ENCODE measurements around the gene PCDH1. TPM values are rescaled to one million over a fixed set of nuclear protein-coding genes. Genes with fewer than 3 reads are reported as not detected.

The PCDH1 gene
- total RNA-seq, 1 donor from 2014 or later, result 6.3 TPM

DNA sequence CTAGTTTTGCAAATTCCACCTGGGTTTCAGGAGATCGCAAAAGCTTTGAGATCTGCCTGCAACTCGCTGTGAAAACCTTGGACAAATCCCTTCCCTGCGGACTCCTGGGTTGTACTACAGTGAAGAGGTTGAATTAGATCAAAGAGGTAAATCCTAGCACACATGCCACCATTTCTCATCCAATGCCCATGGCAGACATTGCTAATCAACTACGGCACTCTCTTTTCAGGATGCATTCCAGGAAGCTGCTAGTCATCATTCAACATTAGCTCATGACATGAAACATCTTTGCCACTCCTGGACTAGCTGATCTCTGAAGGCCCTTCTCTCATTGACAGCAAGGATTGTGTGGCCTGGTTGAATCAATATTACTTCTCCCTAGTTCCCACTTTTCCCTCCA is 46.1 kb downstream of the PCDH1 start:
- Mint-ChIP-seq H3K9me3 (ENCODE audit: unreplicated experiment) (no peaks in the 10 kb centered on the region), H3K4me3 (ENCODE audit: unreplicated experiment) (no peak overlapping the region)

DNA sequence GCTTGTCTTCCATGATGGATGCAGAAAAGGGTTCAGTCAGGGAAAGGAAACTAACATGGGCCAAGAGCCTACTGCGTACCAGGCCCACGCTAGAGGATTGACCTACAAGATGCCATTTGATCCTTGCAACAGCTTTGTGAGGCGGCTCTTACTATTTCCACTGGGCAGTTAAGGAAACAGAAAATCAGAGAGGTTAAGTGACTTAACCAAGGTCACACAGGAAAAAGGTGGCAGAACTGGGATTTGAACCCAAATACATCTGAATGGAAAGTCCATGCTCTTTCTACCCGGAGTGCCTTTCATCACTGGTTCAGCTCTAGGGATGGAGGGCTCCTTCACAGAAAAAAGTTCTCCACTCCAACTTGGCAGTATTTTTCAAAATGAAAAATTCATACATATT is 50.0 kb downstream of the PCDH1 start:
- no peaks in the 10 kb centered on the region for H3K36me3 Mint-ChIP-seq (ENCODE audit: unreplicated experiment)
- peaks cover 5% of the 10 kb centered on the region for H3K27me3 Mint-ChIP-seq (ENCODE audit: unreplicated experiment)
- DNase-seq (ENCODE audit: extremely low spot score, unreplicated experiment), result no peak
- no peak overlapping the region for H3K27ac Mint-ChIP-seq (ENCODE audit: unreplicated experiment)
- H3K4me1 Mint-ChIP-seq (ENCODE audit: unreplicated experiment), result peaks cover 23% of the 10 kb centered on the region
- no peaks in the 10 kb centered on the region for H3K9me3 Mint-ChIP-seq (ENCODE audit: unreplicated experiment)
- H3K4me3 Mint-ChIP-seq (ENCODE audit: unreplicated experiment), result no peak overlapping the region
- TF ChIP-seq, protein P1, sequence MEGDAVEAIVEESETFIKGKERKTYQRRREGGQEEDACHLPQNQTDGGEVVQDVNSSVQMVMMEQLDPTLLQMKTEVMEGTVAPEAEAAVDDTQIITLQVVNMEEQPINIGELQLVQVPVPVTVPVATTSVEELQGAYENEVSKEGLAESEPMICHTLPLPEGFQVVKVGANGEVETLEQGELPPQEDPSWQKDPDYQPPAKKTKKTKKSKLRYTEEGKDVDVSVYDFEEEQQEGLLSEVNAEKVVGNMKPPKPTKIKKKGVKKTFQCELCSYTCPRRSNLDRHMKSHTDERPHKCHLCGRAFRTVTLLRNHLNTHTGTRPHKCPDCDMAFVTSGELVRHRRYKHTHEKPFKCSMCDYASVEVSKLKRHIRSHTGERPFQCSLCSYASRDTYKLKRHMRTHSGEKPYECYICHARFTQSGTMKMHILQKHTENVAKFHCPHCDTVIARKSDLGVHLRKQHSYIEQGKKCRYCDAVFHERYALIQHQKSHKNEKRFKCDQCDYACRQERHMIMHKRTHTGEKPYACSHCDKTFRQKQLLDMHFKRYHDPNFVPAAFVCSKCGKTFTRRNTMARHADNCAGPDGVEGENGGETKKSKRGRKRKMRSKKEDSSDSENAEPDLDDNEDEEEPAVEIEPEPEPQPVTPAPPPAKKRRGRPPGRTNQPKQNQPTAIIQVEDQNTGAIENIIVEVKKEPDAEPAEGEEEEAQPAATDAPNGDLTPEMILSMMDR (IDR thresholded peaks at IDR 0.05), result no peak

More for the DNA sequence above, 46.1 kb downstream of the PCDH1 start:
- Mint-ChIP-seq H3K4me1 (ENCODE audit: unreplicated experiment) (peaks cover 49% of the 10 kb centered on the region), H3K36me3 (ENCODE audit: unreplicated experiment) (no peaks in the 10 kb centered on the region), H3K27me3 (ENCODE audit: unreplicated experiment) (no peaks in the 10 kb centered on the region), H3K27ac (ENCODE audit: unreplicated experiment) (no peak overlapping the region)
- no peak for DNase-seq (ENCODE audit: extremely low spot score, unreplicated experiment)
- TF ChIP-seq, protein P1 (IDR thresholded peaks at IDR 0.05), result no peak

DNA sequence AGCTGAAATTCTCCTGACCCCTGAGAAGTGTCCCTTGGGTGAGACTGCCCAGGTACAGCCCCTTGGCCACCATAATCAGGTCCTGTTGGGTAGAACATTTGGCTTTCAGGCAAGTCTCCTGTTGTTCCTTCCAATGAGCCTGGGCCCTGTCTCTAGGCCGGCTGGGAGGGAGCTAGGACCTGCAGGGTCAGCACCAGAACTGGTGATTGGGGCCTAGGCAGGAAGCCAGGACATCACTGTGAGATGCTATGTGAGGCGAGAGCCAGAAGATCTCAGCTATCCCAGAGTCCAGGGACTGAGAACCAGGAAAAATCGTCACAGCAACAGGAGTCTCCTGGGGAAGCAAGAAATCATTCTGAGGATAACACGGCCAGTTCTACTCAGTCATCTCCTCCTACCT is 51.5 kb downstream of the PCDH1 start:
- Mint-ChIP-seq H3K9me3 (ENCODE audit: unreplicated experiment) (no peaks in the 10 kb centered on the region), H3K4me3 (ENCODE audit: unreplicated experiment) (no peak overlapping the region), H3K4me1 (ENCODE audit: unreplicated experiment) (peaks cover 29% of the 10 kb centered on the region), H3K27me3 (ENCODE audit: unreplicated experiment) (peaks cover 5% of the 10 kb centered on the region), H3K27ac (ENCODE audit: unreplicated experiment) (no peak overlapping the region), H3K36me3 (ENCODE audit: unreplicated experiment) (no peaks in the 10 kb centered on the region)
- no peak for DNase-seq (ENCODE audit: extremely low spot score, unreplicated experiment)
- TF ChIP-seq, protein P1 (IDR thresholded peaks at IDR 0.05), result no peak

DNA sequence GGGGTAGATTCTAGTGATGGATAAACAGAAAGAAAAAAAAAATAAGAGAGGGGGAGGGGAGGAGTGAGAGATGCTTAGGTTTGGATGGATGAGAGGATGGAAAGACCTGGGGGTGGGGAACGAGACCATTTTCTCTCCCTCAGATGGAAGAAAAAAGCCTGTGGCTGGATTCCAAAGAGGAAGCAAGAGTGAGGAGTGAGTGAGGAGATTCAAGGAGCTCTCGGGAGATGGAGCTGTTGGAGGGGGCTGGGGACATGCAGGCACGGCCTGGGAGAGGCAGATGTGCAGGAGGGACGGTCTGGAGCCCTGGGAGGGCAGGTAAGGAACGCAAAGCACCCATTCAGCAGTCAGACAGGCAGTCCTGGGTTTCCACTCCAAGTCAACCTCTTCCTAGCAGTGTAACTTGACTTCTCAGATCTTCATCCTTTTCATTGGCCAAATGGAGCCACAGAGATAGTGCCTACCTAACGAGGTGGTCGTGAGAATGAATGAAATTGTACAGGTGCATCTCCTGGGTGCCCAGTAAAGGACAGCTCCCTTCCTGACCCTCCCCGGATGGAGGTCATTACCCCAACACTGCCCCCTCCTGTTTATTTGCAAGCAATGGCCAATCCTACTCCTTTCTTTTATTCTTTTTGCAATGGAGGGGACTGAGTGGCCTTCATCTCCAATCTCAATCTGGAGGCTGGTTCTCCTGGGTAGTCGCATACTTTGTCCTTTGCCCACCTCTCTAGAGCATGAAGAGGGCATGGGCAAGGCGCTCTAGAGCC is 52.2 kb downstream of the PCDH1 start:
- Mint-ChIP-seq H3K27ac (ENCODE audit: unreplicated experiment) (no peak overlapping the region), H3K9me3 (ENCODE audit: unreplicated experiment) (no peaks in the 10 kb centered on the region), H3K27me3 (ENCODE audit: unreplicated experiment) (peaks cover 5% of the 10 kb centered on the region), H3K4me1 (ENCODE audit: unreplicated experiment) (peaks cover 30% of the 10 kb centered on the region), H3K36me3 (ENCODE audit: unreplicated experiment) (no peaks in the 10 kb centered on the region), H3K4me3 (ENCODE audit: unreplicated experiment) (no peak overlapping the region)
- DNase-seq (ENCODE audit: extremely low spot score, unreplicated experiment), result no peak
- TF ChIP-seq, protein P1 (IDR thresholded peaks at IDR 0.05), result peak; percentile 28

DNA sequence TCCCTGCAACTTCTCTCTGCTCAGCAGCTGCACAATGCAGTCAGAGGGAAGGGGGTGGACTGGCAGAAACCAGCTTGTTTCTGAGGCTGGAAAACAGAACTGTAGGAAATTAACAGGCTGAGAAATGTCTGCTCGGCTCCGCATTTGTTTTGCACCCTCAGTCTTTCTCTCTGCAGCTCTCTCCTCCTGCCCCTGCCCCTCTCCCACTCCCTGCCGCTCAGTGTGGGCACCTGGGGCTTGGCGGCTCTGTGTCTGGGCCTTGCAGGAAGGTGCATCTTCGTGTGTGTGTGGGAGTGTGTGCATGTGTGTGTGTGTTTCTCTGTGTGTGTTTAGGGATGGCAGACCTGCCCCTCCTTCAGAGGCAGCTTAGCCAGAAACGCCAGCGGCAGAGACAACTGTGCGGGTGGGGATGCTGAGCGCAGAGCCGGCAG is 53.0 kb downstream of the PCDH1 start:
- TF ChIP-seq, protein P1 (IDR thresholded peaks at IDR 0.05), result no peak
- Mint-ChIP-seq H3K36me3 (ENCODE audit: unreplicated experiment) (no peaks in the 10 kb centered on the region), H3K27ac (ENCODE audit: unreplicated experiment) (no peak overlapping the region), H3K9me3 (ENCODE audit: unreplicated experiment) (no peaks in the 10 kb centered on the region), H3K27me3 (ENCODE audit: unreplicated experiment) (peaks cover 6% of the 10 kb centered on the region), H3K4me1 (ENCODE audit: unreplicated experiment) (peaks cover 28% of the 10 kb centered on the region), H3K4me3 (ENCODE audit: unreplicated experiment) (no peak overlapping the region)
- DNase-seq (ENCODE audit: extremely low spot score, unreplicated experiment), result no peak
